ENCODE data around the gene LACTBL1.

GRCh38 chr1:23021834-23022233 lies 49.2 kb upstream of the LACTBL1 start:
- no peak for TF ChIP-seq MAX (IDR thresholded peaks at IDR 0.05)
- no peak for TF ChIP-seq EP300 (IDR thresholded peaks at IDR 0.05; ENCODE audit: borderline replicate concordance)
- no peak for TF ChIP-seq NFIC (IDR thresholded peaks at IDR 0.05)
- TF ChIP-seq TAF1 (IDR thresholded peaks at IDR 0.05; ENCODE audit: low read depth) = no peak
- no peak for TF ChIP-seq CREB1 (IDR thresholded peaks at IDR 0.05; ENCODE audit: low read depth)
- no peak for TF ChIP-seq YY1 (IDR thresholded peaks at IDR 0.05; ENCODE audit: low read depth)
- no peak for TF ChIP-seq CEBPB (IDR thresholded peaks at IDR 0.05)
- TF ChIP-seq, protein P1, sequence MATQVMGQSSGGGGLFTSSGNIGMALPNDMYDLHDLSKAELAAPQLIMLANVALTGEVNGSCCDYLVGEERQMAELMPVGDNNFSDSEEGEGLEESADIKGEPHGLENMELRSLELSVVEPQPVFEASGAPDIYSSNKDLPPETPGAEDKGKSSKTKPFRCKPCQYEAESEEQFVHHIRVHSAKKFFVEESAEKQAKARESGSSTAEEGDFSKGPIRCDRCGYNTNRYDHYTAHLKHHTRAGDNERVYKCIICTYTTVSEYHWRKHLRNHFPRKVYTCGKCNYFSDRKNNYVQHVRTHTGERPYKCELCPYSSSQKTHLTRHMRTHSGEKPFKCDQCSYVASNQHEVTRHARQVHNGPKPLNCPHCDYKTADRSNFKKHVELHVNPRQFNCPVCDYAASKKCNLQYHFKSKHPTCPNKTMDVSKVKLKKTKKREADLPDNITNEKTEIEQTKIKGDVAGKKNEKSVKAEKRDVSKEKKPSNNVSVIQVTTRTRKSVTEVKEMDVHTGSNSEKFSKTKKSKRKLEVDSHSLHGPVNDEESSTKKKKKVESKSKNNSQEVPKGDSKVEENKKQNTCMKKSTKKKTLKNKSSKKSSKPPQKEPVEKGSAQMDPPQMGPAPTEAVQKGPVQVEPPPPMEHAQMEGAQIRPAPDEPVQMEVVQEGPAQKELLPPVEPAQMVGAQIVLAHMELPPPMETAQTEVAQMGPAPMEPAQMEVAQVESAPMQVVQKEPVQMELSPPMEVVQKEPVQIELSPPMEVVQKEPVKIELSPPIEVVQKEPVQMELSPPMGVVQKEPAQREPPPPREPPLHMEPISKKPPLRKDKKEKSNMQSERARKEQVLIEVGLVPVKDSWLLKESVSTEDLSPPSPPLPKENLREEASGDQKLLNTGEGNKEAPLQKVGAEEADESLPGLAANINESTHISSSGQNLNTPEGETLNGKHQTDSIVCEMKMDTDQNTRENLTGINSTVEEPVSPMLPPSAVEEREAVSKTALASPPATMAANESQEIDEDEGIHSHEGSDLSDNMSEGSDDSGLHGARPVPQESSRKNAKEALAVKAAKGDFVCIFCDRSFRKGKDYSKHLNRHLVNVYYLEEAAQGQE (IDR thresholded peaks at IDR 0.05; ENCODE audit: low read depth) = no peak
- TF ChIP-seq RAD21 (IDR thresholded peaks at IDR 0.05; ENCODE audit: low read depth) = no peak
- TF ChIP-seq TCF12 (IDR thresholded peaks at IDR 0.05; ENCODE audit: low read depth) = no peak
- TF ChIP-seq, protein P2, sequence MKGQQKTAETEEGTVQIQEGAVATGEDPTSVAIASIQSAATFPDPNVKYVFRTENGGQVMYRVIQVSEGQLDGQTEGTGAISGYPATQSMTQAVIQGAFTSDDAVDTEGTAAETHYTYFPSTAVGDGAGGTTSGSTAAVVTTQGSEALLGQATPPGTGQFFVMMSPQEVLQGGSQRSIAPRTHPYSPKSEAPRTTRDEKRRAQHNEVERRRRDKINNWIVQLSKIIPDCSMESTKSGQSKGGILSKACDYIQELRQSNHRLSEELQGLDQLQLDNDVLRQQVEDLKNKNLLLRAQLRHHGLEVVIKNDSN (IDR thresholded peaks at IDR 0.05) = no peak
- no peak for TF ChIP-seq EGR1 (IDR thresholded peaks at IDR 0.05)
- TF ChIP-seq ZBTB7A (IDR thresholded peaks at IDR 0.05; ENCODE audit: low read depth) = no peak
- TF ChIP-seq TEAD4 (IDR thresholded peaks at IDR 0.05) = no peak

All from Ishikawa (cell line).